ENCODE results near the gene TBC1D22A. TPM values are rescaled to one million over a fixed set of nuclear protein-coding genes. Genes with fewer than 3 reads are reported as not detected.

TBC1D22A gene
- total RNA-seq, 1 donor from 2014 or later, result 14.3 TPM

- Mint-ChIP-seq H3K4me1 (peaks cover 6% of the 10 kb centered on the region), H3K4me3 (no peak overlapping the region), H3K36me3 (ENCODE audit: low read depth) (no peaks in the 10 kb centered on the region), H3K27ac (ENCODE audit: unreplicated experiment) (no peak overlapping the region), H3K27me3 (ENCODE audit: low read depth) (no peaks in the 10 kb centered on the region), H3K9me3 (no peaks in the 10 kb centered on the region)
- DNase-seq (ENCODE audit: low read depth, low spot score), result no peak
- TF ChIP-seq CTCF (conservative IDR thresholded peaks at IDR 0.05), result no peak
These were observed 369.4 kb downstream of the TBC1D22A start for GRCh38 chr22:47131632-47132427.

DNA sequence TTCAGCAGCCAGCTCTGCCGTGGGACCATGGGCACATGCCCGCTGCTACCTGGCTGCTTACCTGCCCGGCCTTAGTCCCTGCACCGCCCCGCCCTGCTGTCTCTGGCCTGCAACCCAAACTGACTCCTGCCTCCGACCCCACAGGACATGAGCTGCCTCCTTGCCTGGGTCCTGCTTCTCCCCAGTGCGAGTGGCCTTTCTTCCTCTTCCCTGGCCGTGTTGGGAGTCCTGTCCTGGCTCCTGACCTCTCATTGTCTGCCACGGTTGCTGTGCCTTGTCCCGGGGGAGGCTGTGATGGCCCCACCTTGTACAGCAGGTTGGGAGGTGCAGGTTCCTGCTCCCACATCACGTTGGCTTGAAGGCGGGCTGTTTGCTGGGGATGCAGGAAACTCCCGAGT, 370.0 kb downstream of the TBC1D22A start:
- no peak for TF ChIP-seq CTCF (conservative IDR thresholded peaks at IDR 0.05)
- Mint-ChIP-seq H3K4me3 (no peak overlapping the region), H3K27me3 (ENCODE audit: low read depth) (no peaks in the 10 kb centered on the region), H3K4me1 (peaks cover 6% of the 10 kb centered on the region), H3K27ac (ENCODE audit: unreplicated experiment) (no peak overlapping the region), H3K9me3 (no peaks in the 10 kb centered on the region), H3K36me3 (ENCODE audit: low read depth) (no peaks in the 10 kb centered on the region)
- no peak for DNase-seq (ENCODE audit: low read depth, low spot score)

DNA sequence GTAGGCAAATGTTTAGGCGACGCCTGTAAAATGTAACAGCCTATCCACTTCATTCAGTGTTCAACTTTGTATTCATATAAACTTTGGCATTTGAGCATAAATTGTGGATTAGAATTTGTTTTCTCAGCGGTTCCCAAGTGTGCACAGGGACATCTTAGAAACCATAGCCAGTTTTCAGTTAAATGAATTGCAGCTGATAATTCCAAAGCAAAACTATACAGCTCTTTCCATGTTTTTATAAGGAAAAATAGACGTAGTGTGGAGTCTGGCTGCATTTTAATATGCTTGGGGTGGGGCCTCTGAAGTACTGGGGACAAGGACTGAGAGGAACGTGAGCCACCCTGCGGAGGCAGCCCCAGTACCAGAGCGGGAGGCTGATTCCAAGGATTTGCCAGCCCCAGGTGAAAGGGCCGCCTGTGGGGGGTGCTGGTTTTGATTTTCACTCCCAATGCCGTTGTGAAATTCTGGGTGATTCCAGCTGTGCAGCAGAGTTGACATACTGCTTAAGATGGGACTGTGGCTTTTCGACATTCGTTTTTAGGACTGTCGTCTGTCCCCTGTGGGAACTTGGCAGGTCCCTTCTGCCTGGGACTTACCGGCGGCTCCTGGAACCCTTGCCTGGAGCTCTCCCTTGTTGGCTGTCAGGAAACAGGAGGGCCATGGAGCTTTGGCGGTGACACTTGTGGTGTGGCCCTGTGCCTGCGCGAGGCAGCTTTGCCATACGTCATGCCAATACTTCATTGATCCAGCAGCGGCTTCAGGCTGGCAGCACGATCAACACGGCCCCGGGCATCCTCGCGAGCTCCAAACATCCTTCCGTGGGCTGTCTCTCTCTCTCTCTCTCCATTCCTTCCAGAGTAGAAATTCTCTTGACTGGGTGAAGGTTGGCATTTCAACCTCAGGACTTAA, 370.9 kb downstream of the TBC1D22A start:
- Mint-ChIP-seq H3K4me1 (peaks cover 6% of the 10 kb centered on the region), H3K36me3 (ENCODE audit: low read depth) (no peaks in the 10 kb centered on the region), H3K27me3 (ENCODE audit: low read depth) (no peaks in the 10 kb centered on the region), H3K9me3 (no peaks in the 10 kb centered on the region), H3K4me3 (no peak overlapping the region), H3K27ac (ENCODE audit: unreplicated experiment) (no peak overlapping the region)
- no peak for TF ChIP-seq CTCF (conservative IDR thresholded peaks at IDR 0.05)
- DNase-seq (ENCODE audit: low read depth, low spot score), result no peak

- peaks cover 6% of the 10 kb centered on the region for H3K4me1 Mint-ChIP-seq
- no peak overlapping the region for H3K27ac Mint-ChIP-seq (ENCODE audit: unreplicated experiment)
- no peaks in the 10 kb centered on the region for H3K27me3 Mint-ChIP-seq (ENCODE audit: low read depth)
- TF ChIP-seq CTCF (conservative IDR thresholded peaks at IDR 0.05), result no peak
- no peaks in the 10 kb centered on the region for H3K36me3 Mint-ChIP-seq (ENCODE audit: low read depth)
- DNase-seq (ENCODE audit: low read depth, low spot score), result no peak
- no peaks in the 10 kb centered on the region for H3K9me3 Mint-ChIP-seq
- H3K4me3 Mint-ChIP-seq, result no peak overlapping the region
These were observed 371.8 kb downstream of the TBC1D22A start for GRCh38 chr22:47134222-47134621.

DNA sequence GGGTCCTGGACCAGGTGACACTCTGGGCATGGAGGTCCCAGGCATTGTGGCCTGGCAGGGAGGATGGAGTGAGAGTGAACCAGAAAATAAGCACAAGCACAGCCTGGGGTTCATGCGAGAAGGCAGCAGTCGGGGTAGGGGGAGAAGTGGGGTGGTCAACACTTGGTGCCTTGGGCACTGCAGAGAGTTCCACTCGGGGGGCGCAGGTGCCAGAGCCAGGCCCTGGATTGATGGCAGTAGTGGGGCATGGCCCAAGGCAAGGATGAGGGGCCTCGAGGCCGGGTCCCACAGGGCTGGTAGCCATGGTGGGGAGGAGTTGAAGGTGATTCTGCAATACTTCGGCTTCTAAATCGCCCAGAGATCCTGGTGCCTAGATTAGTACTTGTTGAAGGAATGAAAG, 372.9 kb downstream of the TBC1D22A start:
- Mint-ChIP-seq H3K4me1 (peaks cover 6% of the 10 kb centered on the region), H3K9me3 (no peaks in the 10 kb centered on the region), H3K4me3 (no peak overlapping the region), H3K36me3 (ENCODE audit: low read depth) (no peaks in the 10 kb centered on the region), H3K27ac (ENCODE audit: unreplicated experiment) (peak overlapping the region; percentile 96), H3K27me3 (ENCODE audit: low read depth) (no peaks in the 10 kb centered on the region)
- TF ChIP-seq CTCF (conservative IDR thresholded peaks at IDR 0.05), result no peak
- DNase-seq (ENCODE audit: low read depth, low spot score), result no peak

Data from neural crest cell (in vitro differentiated cells).